ENCODE data around the gene COQ8B.

GRCh38 chr19:40690693-40691420, 25.8 kb downstream of the COQ8B start:
- no peak for TF ChIP-seq CTCF (IDR thresholded peaks at IDR 0.05)
- no peak for TF ChIP-seq POLR2A (IDR thresholded peaks at IDR 0.05)

All from lower leg skin (tissue), 3 donors.